ENCODE data around the gene HOPX.
"Not testable (repeated sequence)": the region's sequence is repeated elsewhere in the genome, so short reads cannot be mapped to it uniquely, and the experiment has no call there.

HOPX gene

DNA sequence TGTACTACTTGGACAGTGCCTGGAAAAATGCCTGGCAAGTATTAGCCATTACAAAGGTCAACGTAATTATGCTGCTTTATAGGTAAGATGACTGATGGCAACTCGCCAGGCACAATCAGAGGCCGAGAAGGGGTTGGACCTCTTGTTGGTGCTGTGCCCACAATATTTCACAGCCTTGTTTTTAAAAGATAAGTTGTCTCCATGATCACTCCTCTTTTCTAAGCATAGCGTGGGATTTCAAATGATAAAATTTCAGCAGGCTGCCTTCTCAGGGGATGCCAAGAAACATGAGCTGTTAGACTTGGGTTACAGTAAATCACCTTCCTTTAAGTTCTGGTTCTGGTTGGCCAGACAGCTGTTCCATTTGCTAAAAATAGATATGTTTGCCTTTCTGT lies 26.9 kb downstream of the HOPX start:
- DNase-seq (ENCODE audit: low read depth), result no peak

DNA sequence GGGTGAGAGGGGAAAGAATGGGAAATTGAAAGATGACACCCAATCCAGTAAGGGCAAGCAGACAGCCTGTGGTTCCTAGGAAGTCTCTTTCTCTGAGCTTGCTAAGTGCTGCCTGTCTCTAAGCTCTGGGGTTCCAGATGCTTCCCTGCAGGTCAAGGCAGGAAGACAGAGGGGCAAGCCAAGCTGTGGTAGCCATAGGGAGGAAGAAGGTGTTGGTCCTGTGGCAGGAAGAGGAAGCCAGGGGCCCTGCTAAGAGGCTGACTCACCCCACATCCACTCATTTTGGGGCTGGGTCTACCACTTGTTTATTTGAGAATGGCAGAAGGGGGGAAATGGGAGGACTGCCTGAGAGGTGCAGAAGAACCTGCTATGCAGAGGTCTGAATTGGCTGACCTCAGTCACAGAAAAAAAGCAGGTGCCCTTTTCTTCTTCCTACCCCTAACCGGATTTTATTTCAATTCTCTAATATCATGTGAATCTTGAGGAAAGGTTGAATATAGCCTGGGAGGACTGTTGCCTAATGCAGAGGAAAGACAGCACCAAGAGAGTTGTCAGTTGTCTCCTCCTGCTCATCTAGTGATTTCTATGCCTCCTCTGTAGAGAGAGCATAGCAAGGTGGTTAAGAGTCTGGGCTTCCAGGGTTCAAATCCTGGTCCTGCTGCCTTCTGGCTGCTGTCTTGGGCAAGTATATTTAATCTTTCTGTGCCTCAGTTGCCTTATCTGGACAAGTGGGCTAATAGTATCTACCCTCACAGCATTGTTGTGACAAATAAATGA lies 27.4 kb downstream of the HOPX start:
- DNase-seq (ENCODE audit: low read depth), result no peak

DNA sequence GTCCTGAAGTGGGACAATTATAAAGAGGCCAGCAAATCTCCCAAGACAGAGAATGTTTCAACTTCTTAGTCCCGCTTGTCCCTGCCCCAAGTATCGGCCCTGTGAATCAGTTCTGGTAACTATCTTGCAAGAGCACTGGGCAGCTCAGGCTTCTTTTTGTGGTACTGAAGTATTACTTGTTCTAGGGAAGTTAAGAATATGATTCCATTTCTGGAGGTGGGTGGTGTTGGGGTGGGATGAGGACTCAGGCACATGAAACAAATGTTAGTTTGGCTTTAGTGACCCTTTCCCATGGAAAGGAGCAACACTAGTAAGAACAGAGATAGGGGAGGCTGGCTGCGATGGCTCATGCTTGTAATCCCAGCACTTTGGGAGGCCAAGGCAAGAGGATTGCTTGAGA lies 28.9 kb downstream of the HOPX start:
- no peak for DNase-seq (ENCODE audit: low read depth)

DNA sequence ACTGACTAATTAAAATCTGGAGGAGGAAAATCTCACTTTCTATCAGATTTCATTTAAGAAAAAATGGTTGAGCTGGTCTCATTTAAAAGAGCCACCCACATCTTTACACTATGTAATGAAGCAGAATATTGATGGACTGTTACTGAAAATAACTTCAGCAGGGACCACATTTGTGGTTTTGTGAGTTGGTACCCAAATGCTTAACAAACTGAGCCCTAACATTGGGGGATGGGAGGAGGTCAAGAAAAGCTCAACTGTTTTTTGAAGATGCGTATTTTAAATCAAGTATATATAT lies 30.1 kb downstream of the HOPX start:
- no peak for DNase-seq (ENCODE audit: low read depth)

DNA sequence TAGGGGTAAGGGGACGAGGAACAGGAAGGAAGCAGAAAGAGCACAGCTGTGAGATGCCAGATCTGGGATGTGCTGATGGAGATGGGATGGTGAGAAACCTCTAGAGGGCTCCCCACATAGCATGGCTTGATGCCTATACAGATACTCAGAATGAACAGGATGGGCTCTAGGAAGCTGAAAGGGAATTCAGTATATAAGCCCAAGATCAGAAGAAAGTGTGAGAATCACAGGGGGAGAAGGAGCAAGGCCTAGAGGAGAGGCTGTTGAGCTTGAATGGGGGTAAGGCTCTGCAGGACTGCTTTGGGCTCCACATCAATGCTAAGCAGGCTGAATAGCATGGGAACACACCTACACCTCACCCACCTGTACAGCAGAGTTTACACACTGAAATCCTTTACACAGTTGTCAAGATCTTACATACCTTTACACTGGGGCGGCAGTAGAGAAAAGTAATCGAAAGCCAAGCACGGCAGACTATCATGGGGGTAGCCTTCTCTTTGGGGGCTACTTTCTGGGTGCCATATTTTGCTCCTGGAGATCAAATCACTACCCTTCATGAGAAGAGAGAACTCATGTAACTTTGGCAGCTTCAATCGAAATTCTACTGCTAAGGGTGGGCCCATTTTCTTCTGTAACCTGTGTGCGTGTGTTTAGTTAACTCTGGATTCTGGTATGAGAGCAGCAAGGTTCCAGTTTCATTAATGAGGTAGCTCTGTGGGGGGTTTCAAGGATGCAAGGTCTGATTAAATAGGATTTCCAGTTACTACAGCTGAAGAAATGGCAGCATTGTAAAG lies 30.6 kb downstream of the HOPX start:
- no peak for DNase-seq (ENCODE audit: low read depth)

DNA sequence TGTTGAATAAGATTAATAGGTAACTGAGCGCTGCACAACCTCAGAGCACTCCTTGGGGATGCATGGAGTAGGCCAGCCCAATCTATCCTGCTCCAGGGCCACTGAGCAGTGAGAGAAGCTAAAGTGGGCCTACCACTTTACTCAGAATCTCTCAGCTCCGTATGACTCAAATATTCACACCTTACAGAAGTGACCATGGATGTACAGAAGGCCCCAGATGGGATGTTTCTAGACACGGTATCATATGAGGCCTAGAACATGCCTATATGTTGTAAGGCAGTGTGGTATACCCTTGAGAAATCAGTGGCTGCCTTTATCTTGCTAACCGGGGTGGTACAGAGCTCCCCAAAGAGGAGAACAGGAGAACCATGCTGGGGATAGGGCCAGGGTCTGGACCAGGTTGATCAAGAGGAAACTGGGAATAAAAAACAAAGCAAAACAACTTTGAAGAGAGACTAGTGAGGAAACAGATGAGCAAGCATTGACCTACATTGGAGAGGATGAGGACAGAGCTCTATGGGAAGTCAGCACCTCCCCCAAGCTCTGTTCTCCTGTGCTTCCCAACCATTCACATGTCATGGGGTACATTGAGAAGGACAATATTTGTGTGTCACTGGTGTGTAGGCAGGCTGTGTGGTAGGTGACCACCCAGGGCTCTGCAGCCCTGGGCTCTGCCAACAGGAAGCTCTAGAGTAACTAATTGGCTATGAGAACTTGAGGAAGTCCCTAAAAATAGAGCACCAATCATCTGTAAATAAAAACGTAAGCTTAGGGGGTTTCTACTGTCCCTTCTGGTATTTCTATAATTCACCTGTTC lies 31.4 kb downstream of the HOPX start:
- DNase-seq (ENCODE audit: low read depth), result no peak

DNA sequence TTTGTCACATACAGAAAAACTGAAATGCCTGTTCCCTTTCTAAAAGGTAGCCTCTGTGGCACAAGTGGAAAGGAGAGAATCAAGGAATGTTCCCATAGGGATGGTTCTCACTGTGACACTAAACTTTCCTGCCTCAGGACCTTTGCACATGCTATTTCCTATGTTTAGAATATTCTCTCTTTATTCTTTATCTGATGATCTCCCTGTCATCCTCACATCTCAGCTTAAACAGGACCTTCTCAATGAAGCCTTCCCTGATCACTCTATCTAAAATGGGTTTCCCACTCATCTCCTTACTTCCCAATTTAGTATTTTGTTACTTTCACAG lies 32.3 kb downstream of the HOPX start:
- DNase-seq (ENCODE audit: low read depth), result no peak

DNA sequence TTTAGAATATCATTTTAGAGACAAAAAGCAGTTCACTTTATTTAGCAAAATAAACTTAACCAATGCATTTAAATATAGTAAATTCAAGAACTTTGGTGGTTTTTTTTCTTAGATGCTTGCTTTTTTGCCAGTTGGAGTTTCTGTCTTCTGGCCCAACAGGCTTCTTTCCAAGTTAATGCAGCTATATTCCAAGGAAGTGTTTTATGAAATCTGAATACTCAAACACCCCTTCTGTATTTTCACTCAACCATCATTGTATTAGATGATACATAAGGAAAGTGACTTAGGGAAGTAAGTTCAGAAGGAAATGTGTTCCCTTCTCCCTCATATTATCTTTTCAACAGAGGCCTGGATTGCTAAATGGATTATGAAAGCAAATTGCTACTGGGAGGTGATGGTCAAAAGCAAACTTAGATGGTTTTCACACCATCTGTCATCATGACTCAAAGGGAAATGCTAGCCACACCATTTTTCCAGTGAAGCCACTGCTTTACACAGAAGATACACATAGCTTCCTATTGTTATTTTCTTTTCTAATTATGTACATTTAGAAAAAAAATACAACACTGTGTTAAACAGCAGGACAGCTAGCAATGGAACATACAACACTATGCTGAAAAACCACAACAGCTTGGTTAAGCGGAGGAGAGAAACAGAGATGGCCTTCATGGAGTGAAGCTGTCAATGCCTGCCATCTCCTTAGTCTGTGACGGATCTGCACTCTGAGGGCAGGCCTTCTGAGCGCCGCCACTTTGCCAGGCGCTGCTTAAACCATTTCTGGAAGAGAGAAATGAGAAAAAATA lies 32.9 kb downstream of the HOPX start:
- DNase-seq (ENCODE audit: low read depth), result no peak

DNA sequence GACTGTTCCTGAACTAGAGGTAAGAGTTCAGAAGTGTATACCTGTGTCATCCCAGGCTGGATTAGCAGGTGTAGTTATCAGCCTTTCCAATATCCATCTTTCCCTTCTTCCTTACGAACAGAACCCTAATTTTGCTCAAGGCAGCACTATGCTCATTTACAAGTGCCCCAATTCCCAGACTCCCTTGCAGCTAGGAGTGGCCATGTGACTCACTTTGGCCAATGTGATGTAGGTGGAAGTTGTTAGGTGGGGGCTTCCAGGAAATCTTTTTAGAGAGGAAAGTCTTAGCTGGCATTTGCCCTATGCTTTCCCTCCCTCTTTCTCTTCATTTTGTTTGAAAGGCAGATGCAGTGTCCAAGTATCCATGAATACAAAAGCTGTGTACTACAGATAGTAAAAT lies 34.8 kb downstream of the HOPX start:
- no peak for DNase-seq (ENCODE audit: low read depth)

DNA sequence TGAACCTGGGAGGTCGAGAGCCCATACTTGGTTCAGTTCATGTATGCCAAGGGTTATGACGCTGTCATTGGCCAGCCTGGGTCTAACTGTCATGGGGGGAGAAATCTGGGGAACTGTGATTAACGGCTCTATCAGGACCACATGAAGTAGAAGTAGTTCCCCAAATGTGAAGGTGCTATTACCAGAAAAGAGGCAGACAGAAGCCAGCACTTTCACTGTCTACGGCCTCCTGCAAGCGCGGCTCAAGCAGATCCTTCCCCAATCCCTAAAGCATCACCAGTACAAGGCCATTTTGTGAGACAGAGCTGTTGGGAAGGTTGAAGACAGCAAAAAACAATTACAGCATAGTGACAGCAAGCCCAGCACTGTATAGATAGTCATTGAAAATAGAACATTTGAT lies 37.5 kb downstream of the HOPX start:
- no peak for DNase-seq (ENCODE audit: low read depth)

DNA sequence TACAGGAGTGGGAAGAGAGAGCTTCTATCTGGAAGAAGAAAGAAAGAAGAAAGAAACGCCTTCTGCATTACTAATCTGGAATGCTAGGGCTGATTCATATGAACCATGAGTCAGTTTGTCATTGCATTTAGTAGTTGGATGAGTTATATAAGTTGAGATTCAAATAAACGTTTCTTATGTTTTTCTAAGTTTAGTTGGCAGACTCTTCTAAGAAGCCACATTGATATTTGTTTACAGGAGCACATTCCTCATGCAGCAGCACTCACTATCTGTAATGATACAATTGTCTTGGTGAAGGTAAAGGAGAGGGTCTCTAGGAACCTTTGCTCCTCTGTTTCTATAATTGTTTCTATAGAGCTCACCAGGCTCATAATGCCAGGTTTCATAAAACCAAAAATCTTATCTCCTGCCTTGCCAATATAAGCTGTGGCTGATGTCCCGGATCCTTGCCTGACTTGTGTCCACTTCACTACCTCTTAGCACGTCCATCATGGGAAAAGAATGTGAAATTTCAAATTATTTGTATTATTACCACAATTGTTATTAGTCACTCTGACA lies 39.5 kb downstream of the HOPX start:
- no peak for DNase-seq (ENCODE audit: low read depth)

DNA sequence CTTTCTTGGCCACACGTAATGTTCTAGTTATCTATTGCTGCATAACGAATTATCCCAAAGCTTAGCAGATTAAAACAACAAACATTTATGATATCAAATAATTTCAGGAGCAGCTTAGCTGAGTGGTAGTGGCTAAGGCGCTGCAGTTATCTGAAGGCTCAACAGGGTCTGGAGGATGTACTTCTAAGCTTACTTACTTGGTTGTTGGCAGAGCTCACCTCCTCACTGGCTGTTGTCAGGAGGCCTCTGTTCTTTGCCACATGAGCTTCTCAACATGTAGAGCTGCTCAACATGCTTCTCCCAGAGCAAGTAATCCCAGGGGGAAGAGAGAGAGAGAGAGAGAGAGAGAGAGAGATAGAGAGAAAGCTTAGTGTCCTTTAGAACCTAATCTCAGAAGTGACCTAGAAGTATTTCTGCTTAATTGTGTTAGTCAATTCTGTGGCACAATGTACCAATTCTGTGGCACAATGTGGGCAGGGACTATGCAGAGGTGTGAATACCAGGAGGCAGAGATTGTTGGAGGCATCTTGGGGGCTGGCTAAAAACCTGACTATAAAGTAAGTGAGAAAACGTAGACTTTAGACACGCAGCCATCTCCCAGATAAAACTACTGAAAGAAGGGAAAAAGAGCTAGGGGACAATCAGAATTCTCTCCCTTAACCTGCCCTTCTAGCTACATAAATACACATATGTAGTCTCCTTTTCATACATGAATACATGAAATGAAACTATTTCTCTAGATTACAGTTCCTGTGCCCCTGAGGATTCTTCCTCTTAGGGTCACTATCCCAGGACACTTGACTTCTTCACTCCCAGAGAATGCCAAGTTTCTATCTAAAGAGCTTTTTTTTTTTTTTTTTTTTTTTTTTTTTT lies 40.2 kb downstream of the HOPX start:
- no peak for DNase-seq (ENCODE audit: low read depth)

DNA sequence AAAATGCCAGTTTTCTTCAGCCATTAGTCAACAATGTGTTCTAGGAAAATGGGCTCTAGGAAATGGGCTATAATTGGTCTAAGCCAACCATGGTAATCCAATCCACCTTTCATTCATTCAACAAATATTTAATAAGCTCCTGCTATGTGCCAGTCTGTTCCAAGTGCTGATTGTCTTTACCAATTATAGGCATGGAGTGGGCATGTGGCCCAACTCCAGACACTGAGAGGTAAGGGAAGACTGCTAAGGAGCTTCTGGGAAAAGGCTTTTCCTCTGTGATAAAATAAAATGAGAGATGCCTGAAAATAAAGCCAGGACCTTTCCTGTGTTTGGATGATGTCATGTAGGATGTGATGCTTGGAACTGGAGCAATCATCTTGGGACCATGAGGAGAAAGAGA lies 43.3 kb downstream of the HOPX start:
- DNase-seq (ENCODE audit: low read depth), result no peak

DNA sequence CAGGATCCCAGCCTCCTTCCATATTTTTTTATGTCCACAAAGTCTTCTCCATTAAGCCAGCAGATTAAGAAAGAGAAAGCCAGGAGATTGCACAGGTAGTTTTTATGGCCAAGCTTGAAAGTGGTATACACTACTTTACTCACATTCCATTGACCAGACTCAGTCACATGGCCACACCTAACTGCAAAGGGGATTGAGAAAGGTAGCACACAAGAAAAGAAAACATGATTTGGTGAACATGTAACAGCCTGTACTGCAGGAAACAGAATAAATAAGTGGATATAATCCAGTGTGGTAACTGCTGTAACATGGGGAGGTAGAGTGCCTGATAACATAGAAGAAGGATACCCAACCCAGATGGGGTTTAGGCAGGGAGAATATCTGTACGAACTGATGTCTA lies 43.9 kb downstream of the HOPX start:
- no peak for DNase-seq (ENCODE audit: low read depth)

DNA sequence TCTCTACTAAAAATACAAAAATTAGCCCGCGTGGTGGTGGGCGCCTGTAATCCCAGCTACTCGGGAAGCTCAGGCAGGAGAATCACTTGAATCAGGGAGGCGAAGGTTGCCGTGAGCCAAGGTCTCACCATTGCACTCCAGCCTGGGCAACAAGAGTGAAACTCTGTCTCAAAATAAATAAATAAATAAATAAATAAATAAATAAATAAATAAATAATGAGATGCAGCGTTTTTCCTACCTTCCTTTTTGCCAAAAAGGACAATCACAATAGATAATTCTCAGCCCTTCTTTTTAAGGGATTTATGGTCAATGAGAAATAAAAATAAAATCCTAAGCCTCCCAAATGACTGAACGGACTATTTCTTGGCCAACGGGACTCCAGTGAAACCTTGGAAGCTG lies 46.1 kb downstream of the HOPX start:
- not testable (repeated sequence) for DNase-seq (ENCODE audit: low read depth)

DNA sequence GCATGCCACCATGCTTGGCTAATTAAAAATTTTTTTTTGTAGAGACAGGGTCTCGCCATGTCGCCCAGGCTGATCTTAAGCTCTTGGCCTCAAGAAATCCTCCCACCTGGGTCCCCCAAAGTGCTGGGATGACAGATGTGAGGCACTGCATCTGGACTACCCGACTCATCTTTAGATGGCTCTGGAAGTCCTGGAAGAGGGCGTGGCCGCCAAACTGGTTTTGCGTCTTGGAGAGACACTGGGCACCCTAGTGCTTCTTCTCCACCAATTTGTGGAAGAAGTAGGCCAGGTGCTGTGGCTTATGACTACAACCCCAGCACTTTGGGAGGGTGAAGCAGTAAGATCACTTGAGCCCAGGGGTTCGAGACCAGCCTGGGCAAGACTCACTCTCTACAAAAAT lies 47.6 kb downstream of the HOPX start:
- no peak for DNase-seq (ENCODE audit: low read depth)

DNA sequence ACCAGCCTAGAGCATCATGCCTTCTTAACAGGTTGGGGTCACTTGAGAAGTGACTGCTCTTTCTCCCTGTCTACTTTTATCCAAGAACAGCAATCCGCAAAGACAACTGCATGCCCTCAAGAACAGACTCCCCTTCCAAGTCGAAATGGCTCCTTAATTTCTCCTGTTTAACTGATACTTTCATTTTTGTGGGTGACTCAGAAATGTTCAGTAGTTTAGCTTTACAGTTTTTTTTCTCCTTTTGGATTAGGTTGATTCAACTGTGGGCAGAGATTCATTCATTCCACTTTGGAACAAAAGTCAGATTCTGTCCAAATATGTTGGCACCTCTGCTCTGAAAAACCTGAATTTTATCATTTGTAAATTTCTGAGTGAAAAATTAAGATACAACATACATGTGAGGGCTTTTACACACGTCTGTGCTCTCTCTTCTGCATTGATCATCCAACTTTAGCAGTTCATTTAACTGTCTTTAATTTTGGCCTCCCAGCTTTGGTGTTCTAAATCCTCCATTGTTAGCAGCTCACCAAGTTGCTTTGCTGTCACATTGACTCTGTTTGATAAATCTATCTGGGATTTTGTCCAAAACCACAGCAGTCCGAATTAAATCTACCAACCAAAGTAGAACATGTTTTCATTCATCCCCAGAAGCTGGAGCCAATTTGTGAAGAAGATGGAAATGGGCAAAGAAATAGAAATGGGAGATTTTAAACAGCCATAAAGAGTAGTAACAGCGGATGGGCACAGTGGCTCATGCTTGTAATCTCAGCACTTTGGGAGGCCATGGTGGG lies 50.0 kb downstream of the HOPX start:
- DNase-seq (ENCODE audit: low read depth), result no peak

DNA sequence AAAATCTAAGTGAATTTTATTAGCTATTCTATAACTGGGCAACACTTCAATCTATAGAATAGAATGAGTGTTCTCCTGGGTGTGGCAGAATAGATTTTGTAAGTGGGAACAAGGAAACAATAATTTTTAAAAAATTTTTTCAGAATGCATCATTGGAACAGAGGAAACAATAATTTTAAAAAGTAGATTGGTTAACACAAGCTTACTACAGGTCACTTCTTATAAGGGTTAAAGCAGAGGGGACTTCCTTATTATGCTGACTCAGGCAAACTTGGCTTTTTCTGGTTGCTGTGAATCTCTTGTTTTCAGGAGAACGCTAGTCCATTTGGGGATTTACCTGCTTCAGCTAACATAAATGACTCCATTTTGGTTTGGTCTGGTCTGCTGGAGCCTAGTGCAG lies 52.5 kb downstream of the HOPX start:
- DNase-seq (ENCODE audit: low read depth), result no peak

DNA sequence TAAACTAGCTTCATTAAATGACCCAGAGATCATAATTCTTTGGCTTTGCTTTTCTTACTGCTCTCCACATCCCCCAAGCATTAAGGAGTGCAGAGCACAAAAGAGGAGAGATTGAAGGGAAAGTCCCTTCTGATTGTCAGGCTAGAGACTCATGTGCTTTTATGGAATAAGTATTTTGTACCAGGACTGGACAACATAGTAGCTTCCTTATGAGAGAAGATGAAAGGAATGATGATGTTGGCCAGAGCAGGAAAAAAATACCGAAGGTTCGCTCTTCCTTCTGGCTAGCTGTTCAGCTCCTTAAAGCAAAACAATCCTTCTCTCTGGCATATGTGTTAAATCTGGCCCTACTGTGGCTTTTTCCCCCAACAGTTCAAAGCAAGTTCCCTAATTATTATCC lies 53.1 kb downstream of the HOPX start:
- DNase-seq (ENCODE audit: low read depth), result no peak

DNA sequence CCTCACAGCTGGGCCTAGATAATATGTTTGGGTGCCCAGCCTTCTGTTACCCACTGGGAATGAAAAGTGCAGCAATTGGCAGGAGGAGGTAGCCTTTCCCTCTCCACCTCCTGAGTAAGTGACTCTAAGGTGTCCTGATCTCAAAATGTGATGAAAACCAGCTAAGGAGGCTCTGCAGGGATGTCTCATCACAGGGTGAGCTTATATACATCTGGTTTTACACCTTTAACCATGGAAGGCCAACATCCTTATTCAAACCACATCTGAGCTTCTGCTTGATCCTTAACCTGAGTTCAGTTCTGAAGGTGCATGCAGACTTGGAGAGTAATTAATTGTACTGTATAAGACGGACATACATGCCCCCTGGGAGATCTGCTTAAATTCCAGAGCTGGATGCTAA lies 53.7 kb downstream of the HOPX start:
- DNase-seq (ENCODE audit: low read depth), result no peak
